AG08395 (cell line): ENCODE results near the gene PSMA1.

Experiments
- DNase-seq: peaks from one replicate; pipeline ENCODE4 v3.0.0; 2012; ENCODE audit warnings: mixed read lengths, low spot score

Gene PSMA1

GRCh38 chr11:14529951-14530350 is 9.8 kb upstream of the PSMA1 start:
- DNase-seq: no peak

- DNase-seq: no peak
These were observed 9.1 kb upstream of the PSMA1 start for GRCh38 chr11:14529321-14529720.

- no peak for DNase-seq
These were observed 2.6 kb upstream of the PSMA1 start for GRCh38 chr11:14522801-14523200.

- DNase-seq: no peak
These were observed 2.1 kb upstream of the PSMA1 start for GRCh38 chr11:14522245-14522644.

GRCh38 chr11:14520747-14521151 is 563 bp upstream of the PSMA1 start:
- no peak for DNase-seq

- DNase-seq: peak; percentile 18
These were observed 629 bp downstream of the PSMA1 start for GRCh38 chr11:14519597-14519916.

- DNase-seq: no peak
These were observed 1.4 kb downstream of the PSMA1 start for GRCh38 chr11:14518820-14519219.

GRCh38 chr11:14513800-14514199 is 6.4 kb downstream of the PSMA1 start:
- no peak for DNase-seq

- DNase-seq: peak; percentile 27
These were observed 13.7 kb downstream of the PSMA1 start for GRCh38 chr11:14506532-14506931.

GRCh38 chr11:14503023-14503422 is 17.2 kb downstream of the PSMA1 start:
- no peak for DNase-seq

GRCh38 chr11:14502039-14502438 is 18.1 kb downstream of the PSMA1 start:
- DNase-seq: no peak

GRCh38 chr11:14500181-14500651 is 20.0 kb downstream of the PSMA1 start:
- peak; percentile 50 for DNase-seq

- peak; percentile 93 for DNase-seq
These were observed 20.5 kb downstream of the PSMA1 start, which contains the start of gene COPB1 for GRCh38 chr11:14499560-14500180. Gene COPB1 (minus strand): TSS chr11:14499811. CDS start chr11:14498928, 883 bp downstream.

- DNase-seq: peak; percentile 9
These were observed 21.0 kb downstream of the PSMA1 start for GRCh38 chr11:14499178-14499559.

- DNase-seq: no peak
These were observed 39.5 kb downstream of the PSMA1 start for GRCh38 chr11:14480716-14481115.

- no peak for DNase-seq
These were observed 49.1 kb downstream of the PSMA1 start for GRCh38 chr11:14471127-14471526.

GRCh38 chr11:14463623-14464022 is 56.6 kb downstream of the PSMA1 start:
- no peak for DNase-seq

- no peak for DNase-seq
These were observed 60.0 kb downstream of the PSMA1 start for GRCh38 chr11:14460147-14460546.

- DNase-seq: no peak
These were observed 61.8 kb downstream of the PSMA1 start for GRCh38 chr11:14458377-14458776.

- no peak for DNase-seq
These were observed 64.3 kb downstream of the PSMA1 start for GRCh38 chr11:14455648-14456430.
